Esophagus muscularis mucosa (tissue), 4 donors: ENCODE results near the gene CCDC124. TPM values are rescaled to one million over a fixed set of nuclear protein-coding genes. Genes with fewer than 3 reads are reported as not detected.

Experiments used
- DNase-seq: peaks from one replicate; pipeline ENCODE4 v3.0.0-alpha.2; 2017; ENCODE audit errors: extremely low spot score
- H3K27ac ChIP-seq, 4 donors: fragments of 200-600 bp; sonication (generic); replicated peaks in 1 of 4; 1 replicate in 3 of 4; 2 replicates in 1 of 4; pipeline ENCODE4 v1.5.1; 2016 to 2019; ENCODE audit warnings: mild to moderate bottlenecking in 1 of 4
- H3K27me3 ChIP-seq, 4 donors: fragments of 200-600 bp; sonication (generic); one replicate each; pipeline versions ENCODE4 v1.5.1 to v1.6.0; 2016 to 2019
- H3K36me3 ChIP-seq, 4 donors: fragments of 200-600 bp; sonication (generic); one replicate each; pipeline ENCODE4 v1.5.1; 2016 to 2019
- H3K4me1 ChIP-seq, 4 donors: fragments of 200-600 bp; sonication (generic); one replicate each; pipeline ENCODE4 v1.5.1; 2016 to 2019
- H3K4me3 ChIP-seq, 4 donors: fragments of 200-600 bp; sonication (generic); 1 replicate in 2 of 4; 2 replicates in 2 of 4; pipeline ENCODE4 v1.5.1; 2016 to 2019; ENCODE audit warnings: mild to moderate bottlenecking in 4 of 4, moderate library complexity in 1 of 4
- H3K9me3 ChIP-seq, 4 donors: fragments of 200-600 bp; sonication (generic); 1 replicate in 3 of 4; 2 replicates in 1 of 4; pipeline ENCODE4 v1.5.1; 2016 to 2019
- EP300 ChIP-seq: sonication (generic); formaldehyde crosslinking; IDR thresholded peaks from one replicate; pipeline ENCODE4 v1.6.1; 2017; ENCODE audit warnings: antibody characterized with exemption
- POLR2A ChIP-seq: fragments of 450-650 bp; IDR thresholded peaks from one replicate; pipeline ENCODE4 v1.6.1; 2017; ENCODE audit warnings: antibody characterized with exemption, moderate library complexity, mild to moderate bottlenecking, low read depth
- POLR2AphosphoS5 ChIP-seq, 2 donors: sonication (generic); formaldehyde crosslinking; IDR thresholded peaks; one replicate each; pipeline ENCODE4 v1.6.1; 2017; ENCODE audit warnings: antibody characterized with exemption in 2 of 2
- WGBS: methylation state at CpG from one replicate; pipeline ENCODE4 v1.1.5; 2018; 5-methylcytosine and 5-hydroxymethylcytosine counted together
- intact Hi-C: fragments of 100-400 bp; cut with DNase I; formaldehyde crosslinking; loops from one replicate; pipeline ENCODE4 v1.15.1; 2023
- total RNA-seq, 4 donors: library from RNA; depleted of rRNA; stranded (reverse); fragments of >200 nt; gene quantifications; one replicate each; pipeline versions ENCODE4 v1.1.0 to v1.2.1, GENCODE V29; 2016
- TF ChIP-seq, protein P1 (sequence below), 3 experiments: fragments of 200-600 bp in 2 of 3; fragments of 450-650 bp in 1 of 3; sonication (generic) in 2 of 3; IDR thresholded peaks; one replicate each; pipeline ENCODE4 v1.5.1; 2017 to 2019; ENCODE audit warnings: antibody characterized with exemption in 3 of 3, mild to moderate bottlenecking in 2 of 3, moderate library complexity in 1 of 3

The CCDC124 gene
- total RNA-seq, 4 donors from 2014 or later = 51.2 to 97.4 (median 74.3) TPM

DNA sequence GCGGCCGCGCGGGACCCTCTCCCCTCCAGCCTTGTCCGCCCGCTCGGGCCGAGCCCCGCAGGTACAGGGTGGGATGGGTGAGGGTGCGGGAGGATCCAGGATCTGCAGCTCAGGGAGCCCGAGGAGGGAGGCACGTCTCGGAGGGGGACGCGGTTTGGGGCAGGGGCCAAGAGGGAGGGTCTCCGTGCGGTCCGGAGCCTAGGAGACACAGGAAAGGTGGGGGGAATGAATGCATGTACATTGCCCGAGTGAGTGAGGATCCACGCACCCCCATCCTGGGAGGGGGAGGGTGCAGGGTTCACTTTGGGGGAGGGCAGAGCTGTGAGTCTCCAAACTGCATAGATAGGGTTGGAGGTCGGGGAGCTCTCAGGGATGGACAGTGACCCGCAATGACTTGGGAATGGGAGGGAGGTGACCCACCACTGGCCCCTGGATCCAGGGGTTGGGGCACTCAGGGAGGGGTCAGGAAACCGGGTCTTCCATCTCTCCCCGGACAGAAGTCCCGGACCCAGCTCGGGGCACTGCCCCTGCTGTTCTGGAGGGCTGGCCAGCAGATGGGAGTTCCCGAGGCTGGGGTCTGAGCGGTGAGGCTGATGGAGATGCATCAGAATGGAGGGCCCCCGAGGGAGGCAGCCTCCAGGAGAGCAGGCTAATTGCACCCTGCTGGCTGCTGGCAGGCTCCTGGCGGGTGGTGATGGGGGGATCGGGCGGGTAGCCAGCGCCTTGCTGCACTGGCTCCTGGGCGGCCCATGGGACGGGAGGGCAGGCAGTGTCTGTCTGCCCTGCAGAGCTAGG, 34.6 kb downstream of the CCDC124 start:
- Histone ChIP-seq H3K27ac (no peak overlapping the region), H3K4me1 (peaks cover 0 to 14% (median 9%) of the 10 kb centered on the region in 4 donors), H3K27me3 (peaks cover 0 to 70% (median 17%) of the 10 kb centered on the region in 4 donors), H3K4me3 (peak overlapping the region in 3 of 4 donors; percentile 22 to 46 (median 29)), H3K9me3 (no peaks in the 10 kb centered on the region), H3K36me3 (no peaks in the 10 kb centered on the region)
- no peak for TF ChIP-seq EP300
- TF ChIP-seq, protein P1, sequence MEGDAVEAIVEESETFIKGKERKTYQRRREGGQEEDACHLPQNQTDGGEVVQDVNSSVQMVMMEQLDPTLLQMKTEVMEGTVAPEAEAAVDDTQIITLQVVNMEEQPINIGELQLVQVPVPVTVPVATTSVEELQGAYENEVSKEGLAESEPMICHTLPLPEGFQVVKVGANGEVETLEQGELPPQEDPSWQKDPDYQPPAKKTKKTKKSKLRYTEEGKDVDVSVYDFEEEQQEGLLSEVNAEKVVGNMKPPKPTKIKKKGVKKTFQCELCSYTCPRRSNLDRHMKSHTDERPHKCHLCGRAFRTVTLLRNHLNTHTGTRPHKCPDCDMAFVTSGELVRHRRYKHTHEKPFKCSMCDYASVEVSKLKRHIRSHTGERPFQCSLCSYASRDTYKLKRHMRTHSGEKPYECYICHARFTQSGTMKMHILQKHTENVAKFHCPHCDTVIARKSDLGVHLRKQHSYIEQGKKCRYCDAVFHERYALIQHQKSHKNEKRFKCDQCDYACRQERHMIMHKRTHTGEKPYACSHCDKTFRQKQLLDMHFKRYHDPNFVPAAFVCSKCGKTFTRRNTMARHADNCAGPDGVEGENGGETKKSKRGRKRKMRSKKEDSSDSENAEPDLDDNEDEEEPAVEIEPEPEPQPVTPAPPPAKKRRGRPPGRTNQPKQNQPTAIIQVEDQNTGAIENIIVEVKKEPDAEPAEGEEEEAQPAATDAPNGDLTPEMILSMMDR (IDR thresholded peaks at IDR 0.05) = no peak
- no peak for TF ChIP-seq POLR2A
- TF ChIP-seq POLR2AphosphoS5 (IDR thresholded peaks at IDR 0.05) = no peak
- 15% methylated on average over 18 of the region's 35 CpGs for WGBS
- intact Hi-C loops = no loop called here
- no peak for DNase-seq

DNA sequence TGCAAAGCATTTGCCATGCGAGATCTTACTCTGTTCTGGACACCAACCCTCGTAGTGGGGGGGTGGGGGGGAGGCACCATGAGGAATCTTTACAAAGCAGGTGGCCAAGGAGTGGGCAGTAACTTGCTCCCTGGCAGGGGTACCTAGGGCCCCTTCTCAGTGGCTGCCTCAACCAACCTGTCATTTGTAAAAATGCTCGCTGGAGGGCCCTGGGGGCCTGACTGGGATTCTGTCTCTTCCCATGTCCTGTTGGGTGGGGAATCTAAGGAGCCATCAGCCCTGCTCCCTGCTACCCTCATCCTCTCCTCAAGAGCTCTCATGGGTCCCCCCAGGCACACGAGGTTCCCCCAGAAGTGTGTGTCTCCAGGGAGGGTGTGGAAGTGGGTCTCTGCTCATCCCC, 35.5 kb downstream of the CCDC124 start:
- Histone ChIP-seq H3K27me3 (peaks cover 0 to 64% (median 17%) of the 10 kb centered on the region in 4 donors), H3K9me3 (no peaks in the 10 kb centered on the region), H3K36me3 (no peaks in the 10 kb centered on the region), H3K4me1 (peaks cover 0 to 14% (median 9%) of the 10 kb centered on the region in 4 donors), H3K4me3 (no peak overlapping the region), H3K27ac (no peak overlapping the region)
- WGBS = 64% methylated on average over 4 of the region's 4 CpGs
- TF ChIP-seq POLR2A (no peak), POLR2AphosphoS5 (IDR thresholded peaks at IDR 0.05) (no peak), EP300 (no peak)
- TF ChIP-seq, protein P1 (IDR thresholded peaks at IDR 0.05) = no peak
- no peak for DNase-seq
- intact Hi-C loops = no loop called here

DNA sequence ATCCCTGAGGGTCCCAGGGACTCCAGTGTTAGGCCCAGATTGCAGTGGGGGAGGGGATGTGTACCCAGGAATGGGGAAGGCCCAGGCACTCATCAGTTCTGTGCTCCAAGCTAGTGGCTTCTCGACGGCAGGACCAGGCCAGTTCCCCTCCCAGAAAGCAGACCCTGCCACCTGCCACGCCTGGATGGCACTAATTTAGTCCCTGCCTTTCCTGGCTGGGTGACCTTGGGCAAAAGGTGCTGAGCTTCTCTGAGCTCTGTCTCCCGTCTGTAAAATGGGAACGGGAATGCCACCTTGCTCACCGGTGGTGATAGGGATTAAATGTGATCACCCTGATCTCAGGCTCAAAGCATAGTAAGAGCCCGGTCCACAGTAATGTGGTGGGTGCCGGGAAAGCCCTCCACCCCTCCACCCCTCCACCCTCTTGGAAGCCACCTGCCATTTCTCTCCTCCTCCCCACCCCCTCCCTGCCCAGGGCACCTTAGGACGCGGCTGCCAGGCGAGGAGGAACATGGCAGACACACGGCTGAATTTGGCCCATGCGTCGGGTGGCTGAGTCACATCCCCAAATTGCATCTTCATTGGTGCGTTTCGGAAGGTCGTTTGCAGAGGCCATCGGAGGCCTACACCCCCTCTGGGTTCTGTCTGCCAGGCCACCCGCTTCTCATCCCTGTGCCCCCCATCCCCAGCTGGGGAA, 36.4 kb downstream of the CCDC124 start:
- no peak overlapping the region for H3K27ac ChIP-seq
- no peak for DNase-seq
- peaks cover 0 to 56% (median 17%) of the 10 kb centered on the region in 4 donors for H3K27me3 ChIP-seq
- H3K4me3 ChIP-seq = no peak overlapping the region
- WGBS = 86% methylated on average over 10 of the region's 19 CpGs
- TF ChIP-seq POLR2A (no peak), EP300 (no peak), POLR2AphosphoS5 (IDR thresholded peaks at IDR 0.05) (no peak)
- TF ChIP-seq, protein P1 (IDR thresholded peaks at IDR 0.05) = no peak
- H3K9me3 ChIP-seq = no peaks in the 10 kb centered on the region
- intact Hi-C loops = no loop called here
- H3K4me1 ChIP-seq = peaks cover 0 to 14% (median 9%) of the 10 kb centered on the region in 4 donors
- no peaks in the 10 kb centered on the region for H3K36me3 ChIP-seq

DNA sequence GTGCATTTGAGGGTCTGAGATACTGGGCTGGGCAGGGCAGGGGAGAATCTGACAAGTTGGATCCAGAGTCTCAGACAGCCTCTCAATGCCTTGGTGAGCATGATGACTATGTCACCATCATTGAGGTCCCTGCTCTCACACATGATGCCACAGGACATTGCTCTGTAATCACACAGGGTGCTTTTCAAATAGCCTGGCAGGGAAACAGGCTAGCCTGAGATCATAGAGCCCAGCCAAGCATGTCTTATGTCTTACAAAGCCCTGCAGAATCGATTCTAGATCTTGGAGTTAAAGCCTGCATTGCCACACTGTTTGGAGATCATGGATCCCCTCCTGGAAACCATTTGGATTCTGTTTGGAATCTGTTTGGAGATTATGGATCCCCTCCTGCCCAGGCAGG, 39.4 kb downstream of the CCDC124 start:
- TF ChIP-seq, protein P1 (IDR thresholded peaks at IDR 0.05) = no peak
- TF ChIP-seq POLR2AphosphoS5 (IDR thresholded peaks at IDR 0.05) (no peak), EP300 (no peak), POLR2A (no peak)
- no peaks in the 10 kb centered on the region for H3K9me3 ChIP-seq
- H3K36me3 ChIP-seq = no peaks in the 10 kb centered on the region
- DNase-seq = no peak
- H3K27ac ChIP-seq = no peak overlapping the region
- H3K4me3 ChIP-seq = no peak overlapping the region
- WGBS = 71% methylated on average over 1 of the region's 1 CpG
- H3K4me1 ChIP-seq = peaks cover 0 to 6% (median 3%) of the 10 kb centered on the region in 4 donors
- intact Hi-C loops = no loop called here
- peaks cover 0 to 26% (median 9%) of the 10 kb centered on the region in 4 donors for H3K27me3 ChIP-seq
